Choroid plexus epithelial cell (primary cell): ENCODE measurements around the gene MON2.

Source experiments
- DNase-seq: peaks from one replicate; pipeline ENCODE4 v3.0.0-alpha.2; 2010; ENCODE audit warnings: low read depth
- H3K4me3 ChIP-seq: 2 replicates; pipeline ENCODE4 v1.5.1; 2011; ENCODE audit warnings: low read depth, mild to moderate bottlenecking, control low read depth, low read length, moderate library complexity
- TF ChIP-seq, protein P1 (sequence below): conservative IDR thresholded peaks from 2 replicates; pipeline ENCODE4 v1.5.1; 2011; ENCODE audit warnings: low read depth, mild to moderate bottlenecking, control low read depth, inconsistent platforms, low read length, moderate library complexity

Gene MON2

DNA sequence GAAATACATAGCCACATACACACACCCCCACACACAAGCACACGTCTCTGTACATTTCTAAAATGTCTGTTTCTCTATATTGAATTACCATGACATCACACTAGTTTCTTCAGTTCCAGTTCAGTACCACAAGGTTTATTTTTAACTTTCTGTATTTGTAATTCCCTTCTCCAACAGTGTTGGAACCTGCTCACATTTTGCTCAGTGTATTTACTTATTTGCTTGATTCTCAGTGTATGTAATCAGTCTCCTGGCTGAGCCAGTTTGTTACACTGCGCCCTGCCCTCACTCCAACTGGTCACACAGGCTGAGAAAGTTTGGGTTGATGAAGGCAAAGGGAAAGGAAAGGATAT lies 67.1 kb downstream of the MON2 start:
- TF ChIP-seq, protein P1, sequence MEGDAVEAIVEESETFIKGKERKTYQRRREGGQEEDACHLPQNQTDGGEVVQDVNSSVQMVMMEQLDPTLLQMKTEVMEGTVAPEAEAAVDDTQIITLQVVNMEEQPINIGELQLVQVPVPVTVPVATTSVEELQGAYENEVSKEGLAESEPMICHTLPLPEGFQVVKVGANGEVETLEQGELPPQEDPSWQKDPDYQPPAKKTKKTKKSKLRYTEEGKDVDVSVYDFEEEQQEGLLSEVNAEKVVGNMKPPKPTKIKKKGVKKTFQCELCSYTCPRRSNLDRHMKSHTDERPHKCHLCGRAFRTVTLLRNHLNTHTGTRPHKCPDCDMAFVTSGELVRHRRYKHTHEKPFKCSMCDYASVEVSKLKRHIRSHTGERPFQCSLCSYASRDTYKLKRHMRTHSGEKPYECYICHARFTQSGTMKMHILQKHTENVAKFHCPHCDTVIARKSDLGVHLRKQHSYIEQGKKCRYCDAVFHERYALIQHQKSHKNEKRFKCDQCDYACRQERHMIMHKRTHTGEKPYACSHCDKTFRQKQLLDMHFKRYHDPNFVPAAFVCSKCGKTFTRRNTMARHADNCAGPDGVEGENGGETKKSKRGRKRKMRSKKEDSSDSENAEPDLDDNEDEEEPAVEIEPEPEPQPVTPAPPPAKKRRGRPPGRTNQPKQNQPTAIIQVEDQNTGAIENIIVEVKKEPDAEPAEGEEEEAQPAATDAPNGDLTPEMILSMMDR: no peak
- H3K4me3 ChIP-seq: no peak overlapping the region
- DNase-seq: peak; percentile 18

DNA sequence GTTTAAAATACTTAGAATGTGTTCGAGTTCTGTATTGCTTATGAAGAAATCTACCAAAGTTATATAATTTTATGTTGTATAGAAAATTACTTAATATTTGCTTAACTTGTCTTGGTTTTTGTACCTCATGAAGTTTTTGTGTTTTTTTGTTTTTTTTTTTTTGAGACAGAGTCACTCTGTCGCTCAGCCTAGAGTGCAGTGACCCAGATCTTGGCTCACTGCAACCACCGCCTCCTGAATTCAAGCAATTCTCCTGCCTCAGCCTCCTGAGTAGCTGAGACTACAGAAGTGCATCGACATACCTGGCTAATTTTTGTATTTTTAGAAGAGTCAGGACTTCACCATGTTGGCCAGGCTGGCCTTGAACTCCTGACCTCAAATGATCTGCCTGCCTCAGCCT lies 69.9 kb downstream of the MON2 start:
- TF ChIP-seq, protein P1: no peak
- no peak overlapping the region for H3K4me3 ChIP-seq
- no peak for DNase-seq

DNA sequence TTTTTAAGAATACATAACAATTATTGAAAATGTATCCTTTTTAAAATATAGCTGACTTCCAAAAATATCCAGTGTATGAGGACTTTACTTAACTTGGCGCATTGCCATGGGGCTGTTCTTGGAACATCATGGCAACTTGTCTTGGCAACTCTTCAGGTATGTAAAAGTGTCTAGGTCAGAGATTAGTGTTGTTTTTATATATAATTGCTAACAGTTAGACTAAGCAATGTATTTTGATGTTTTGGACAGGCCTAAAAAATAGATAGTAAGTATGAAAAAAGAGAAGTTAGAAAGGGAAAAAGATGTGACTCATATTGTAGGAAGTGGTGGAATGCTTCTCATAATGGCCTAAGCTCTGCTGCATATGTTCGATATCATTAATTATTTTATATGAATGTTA lies 70.9 kb downstream of the MON2 start:
- no peak overlapping the region for H3K4me3 ChIP-seq
- TF ChIP-seq, protein P1: no peak
- DNase-seq: peak; percentile 95

DNA sequence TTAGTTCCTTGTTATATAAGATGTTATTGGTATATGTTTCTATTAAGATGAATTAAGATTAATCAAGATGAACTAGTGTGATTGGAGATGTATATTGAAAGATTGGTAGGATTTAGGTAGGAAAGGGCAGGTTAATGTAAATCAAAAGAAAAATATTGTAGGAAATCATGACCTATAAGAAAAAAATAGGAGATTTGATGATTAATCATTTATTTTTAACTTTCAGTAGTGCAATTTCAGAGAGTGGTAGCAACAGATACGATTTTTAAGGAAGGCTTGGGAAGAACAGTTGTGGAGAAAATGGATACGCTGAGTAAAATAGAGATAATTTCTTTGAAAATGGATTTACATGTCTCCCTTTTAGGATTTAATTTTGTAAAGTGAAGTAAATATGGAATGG lies 73.7 kb downstream of the MON2 start:
- no peak for DNase-seq
- H3K4me3 ChIP-seq: no peak overlapping the region
- TF ChIP-seq, protein P1: no peak

DNA sequence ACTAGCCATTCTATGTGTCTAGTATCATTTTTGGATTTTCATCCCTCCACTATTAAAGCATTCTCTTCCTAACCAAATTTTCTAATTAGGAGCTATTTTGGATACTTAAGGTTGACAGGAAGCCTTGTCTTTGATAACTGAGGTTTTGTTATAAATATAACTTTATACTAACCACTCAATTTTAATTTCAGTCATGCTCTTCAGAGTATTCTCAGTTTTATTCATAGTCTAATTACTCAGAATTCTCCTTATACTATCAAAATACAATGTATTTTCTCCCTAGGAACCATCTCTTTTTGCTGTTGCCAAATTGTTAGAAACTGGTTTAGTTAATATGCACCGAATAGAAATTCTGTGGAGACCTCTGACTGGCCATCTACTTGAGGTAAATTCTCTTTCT lies 76.2 kb downstream of the MON2 start:
- TF ChIP-seq, protein P1: no peak
- H3K4me3 ChIP-seq: no peak overlapping the region
- DNase-seq: no peak

DNA sequence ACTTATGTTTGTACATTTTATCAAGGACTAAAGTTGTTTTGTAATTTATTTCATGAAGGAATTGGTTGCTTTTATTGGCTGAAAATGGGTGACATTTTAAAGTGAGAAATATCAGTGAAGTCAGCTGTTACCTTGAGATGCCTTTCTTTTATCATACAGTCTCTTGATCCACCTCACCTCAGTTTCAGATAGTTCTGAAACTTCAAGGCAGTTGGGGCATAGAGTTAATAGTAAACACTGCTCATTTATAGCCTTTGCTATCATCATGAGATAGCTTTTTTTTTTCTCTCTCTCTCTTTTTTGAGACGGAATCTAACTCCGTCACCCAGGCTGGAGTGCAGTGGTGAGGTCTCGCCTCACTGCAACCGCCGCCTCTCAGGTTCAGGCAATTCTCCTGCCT lies 76.7 kb downstream of the MON2 start:
- no peak for DNase-seq
- H3K4me3 ChIP-seq: no peak overlapping the region
- TF ChIP-seq, protein P1: no peak

DNA sequence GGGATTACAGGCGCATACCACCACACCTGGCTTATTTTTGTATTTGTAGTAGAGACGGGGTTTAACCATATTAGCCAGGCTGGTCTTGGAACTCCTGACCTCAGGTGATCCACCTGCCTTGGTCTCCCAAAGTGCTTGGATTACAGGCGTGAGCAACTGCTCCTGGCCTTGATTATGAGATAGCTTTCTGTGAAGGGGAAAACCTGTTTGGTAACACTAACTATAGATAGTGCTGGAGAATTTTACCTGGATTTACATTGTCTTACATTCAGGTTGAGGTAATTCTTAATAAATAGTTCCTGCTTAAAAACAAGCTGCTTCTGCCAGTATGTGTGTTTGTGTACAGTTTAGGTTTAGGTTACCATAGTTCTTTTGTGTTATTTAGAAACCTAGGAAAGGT lies 77.1 kb downstream of the MON2 start:
- TF ChIP-seq, protein P1: no peak
- DNase-seq: no peak
- no peak overlapping the region for H3K4me3 ChIP-seq
